Sigmoid colon (tissue), 3 donors: ENCODE data around the gene MIPEP.

ENCODE experiments used
- CTCF ChIP-seq, 4 experiments: fragments of 450-650 bp in 3 of 4; fragments of 200-600 bp in 1 of 4; IDR thresholded peaks; one replicate each; pipeline ENCODE4 v1.5.1; 2016 to 2019; ENCODE audit warnings: antibody characterized with exemption in 4 of 4, mild to moderate bottlenecking in 3 of 4, moderate library complexity in 2 of 4
- POLR2A ChIP-seq, 2 donors: fragments of 450-650 bp; IDR thresholded peaks; one replicate each; pipeline ENCODE4 v1.6.1; 2016; ENCODE audit warnings: antibody characterized with exemption in 2 of 2, mild to moderate bottlenecking in 2 of 2, moderate library complexity in 2 of 2

GRCh38 chr13:23889615-23890607 is 711 bp upstream of the MIPEP start:
- TF ChIP-seq CTCF (IDR thresholded peaks at IDR 0.05): peak in 1 of 4 experiments; percentile 45
- TF ChIP-seq POLR2A (IDR thresholded peaks at IDR 0.05): no peak
